NB4 (cell line): ENCODE data around the gene CCM2.

Experiments
- MYC ChIP-seq: IDR thresholded peaks from 2 replicates; pipeline ENCODE4 v1.6.1; 2011; ENCODE audit warnings: low read depth, low read length
- POLR2A ChIP-seq: IDR thresholded peaks from 2 replicates; pipeline ENCODE4 v1.6.1; 2011; ENCODE audit warnings: mild to moderate bottlenecking; ENCODE audit not compliant: insufficient read length; ENCODE audit errors: extremely low read depth
- TF ChIP-seq, protein P1 (sequence below): IDR thresholded peaks from one replicate; pipeline ENCODE4 v1.5.1; 2012; ENCODE audit warnings: low read depth, low read length

GRCh38 chr7:45035893-45036292 is 35.9 kb downstream of the CCM2 start:
- TF ChIP-seq, protein P1, sequence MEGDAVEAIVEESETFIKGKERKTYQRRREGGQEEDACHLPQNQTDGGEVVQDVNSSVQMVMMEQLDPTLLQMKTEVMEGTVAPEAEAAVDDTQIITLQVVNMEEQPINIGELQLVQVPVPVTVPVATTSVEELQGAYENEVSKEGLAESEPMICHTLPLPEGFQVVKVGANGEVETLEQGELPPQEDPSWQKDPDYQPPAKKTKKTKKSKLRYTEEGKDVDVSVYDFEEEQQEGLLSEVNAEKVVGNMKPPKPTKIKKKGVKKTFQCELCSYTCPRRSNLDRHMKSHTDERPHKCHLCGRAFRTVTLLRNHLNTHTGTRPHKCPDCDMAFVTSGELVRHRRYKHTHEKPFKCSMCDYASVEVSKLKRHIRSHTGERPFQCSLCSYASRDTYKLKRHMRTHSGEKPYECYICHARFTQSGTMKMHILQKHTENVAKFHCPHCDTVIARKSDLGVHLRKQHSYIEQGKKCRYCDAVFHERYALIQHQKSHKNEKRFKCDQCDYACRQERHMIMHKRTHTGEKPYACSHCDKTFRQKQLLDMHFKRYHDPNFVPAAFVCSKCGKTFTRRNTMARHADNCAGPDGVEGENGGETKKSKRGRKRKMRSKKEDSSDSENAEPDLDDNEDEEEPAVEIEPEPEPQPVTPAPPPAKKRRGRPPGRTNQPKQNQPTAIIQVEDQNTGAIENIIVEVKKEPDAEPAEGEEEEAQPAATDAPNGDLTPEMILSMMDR: no peak
- TF ChIP-seq POLR2A: no peak
- no peak for TF ChIP-seq MYC
